ENCODE measurements around the gene ACVR1B.

Gene ACVR1B

GRCh38 chr12:52026263-52026662 lies 74.8 kb downstream of the ACVR1B start:
- Histone ChIP-seq H3K4me1 (ENCODE audit: control insufficient read depth, insufficient read depth, low read depth, low read length) (peaks cover 23% of the 10 kb centered on the region), H3K23ac (ENCODE audit: low read length in 2 of 2) (no peak overlapping the region), H3K27ac (ENCODE audit: low read length, poor library complexity, severe bottlenecking) (no peak overlapping the region), H3K18ac (ENCODE audit: low read depth in 1 of 2, low read length in 2 of 2) (no peak overlapping the region), H2BK15ac (ENCODE audit: low read depth, poor library complexity, severe bottlenecking) (no peak overlapping the region), H3K9me3 (ENCODE audit: control insufficient read depth, low read length) (no peaks in the 10 kb centered on the region), H3K4me3 (ENCODE audit: insufficient read depth in 1 of 2, low read depth in 1 of 2, low read length in 2 of 2) (no peak overlapping the region), H4K91ac (ENCODE audit: low read length) (no peak overlapping the region), H2AFZ (ENCODE audit: low read depth, low read length) (no peak overlapping the region), H3K36me3 (ENCODE audit: control insufficient read depth in 1 of 2, insufficient read depth in 2 of 2, low read depth in 1 of 2, low read length in 2 of 2) (no peaks in the 10 kb centered on the region), H3K27me3 (ENCODE audit: control insufficient read depth in 1 of 2, insufficient read depth in 1 of 2, low read length in 2 of 2) (peaks cover 0 to 13% of the 10 kb centered on the region in 2 experiments), H4K8ac (ENCODE audit: low read length) (no peak overlapping the region), H3K9ac (ENCODE audit: low read length) (peak overlapping the region; percentile 83), H2BK5ac (ENCODE audit: low read depth, low read length, poor library complexity, severe bottlenecking) (no peak overlapping the region), H2BK120ac (ENCODE audit: low read depth, low read length) (no peak overlapping the region), H3K4ac (ENCODE audit: low read depth in 1 of 2, low read length in 2 of 2) (no peak overlapping the region), H2AK5ac (ENCODE audit: low read length, severe bottlenecking) (no peak overlapping the region), H3K14ac (ENCODE audit: low read length in 2 of 2) (no peak overlapping the region), H3K4me2 (ENCODE audit: low read length, poor library complexity, severe bottlenecking) (no peak overlapping the region), H2BK12ac (ENCODE audit: low read length in 2 of 2) (no peak overlapping the region), H3K79me1 (replicated peaks; ENCODE audit: low read length, poor library complexity, severe bottlenecking) (no peaks in the 10 kb centered on the region)
- 85% methylated on average over 5 of the region's 5 CpGs for WGBS
- peak; percentile 75 for DNase-seq

GRCh38 chr12:52027085-52027843 lies 75.8 kb downstream of the ACVR1B start:
- Histone ChIP-seq H3K14ac (ENCODE audit: low read length in 2 of 2) (no peak overlapping the region), H3K4me2 (ENCODE audit: low read length, poor library complexity, severe bottlenecking) (no peak overlapping the region), H2BK5ac (ENCODE audit: low read depth, low read length, poor library complexity, severe bottlenecking) (no peak overlapping the region), H3K9me3 (ENCODE audit: control insufficient read depth, low read length) (no peaks in the 10 kb centered on the region), H2AFZ (ENCODE audit: low read depth, low read length) (no peak overlapping the region), H2BK12ac (ENCODE audit: low read length in 2 of 2) (peak overlapping the region in 1 of 2 experiments; percentile 3), H3K4me3 (ENCODE audit: insufficient read depth in 1 of 2, low read depth in 1 of 2, low read length in 2 of 2) (no peak overlapping the region), H3K18ac (ENCODE audit: low read depth in 1 of 2, low read length in 2 of 2) (peak overlapping the region in 1 of 2 experiments; percentile 14), H4K91ac (ENCODE audit: low read length) (no peak overlapping the region), H3K27ac (ENCODE audit: low read length, poor library complexity, severe bottlenecking) (no peak overlapping the region), H3K36me3 (ENCODE audit: control insufficient read depth in 1 of 2, insufficient read depth in 2 of 2, low read depth in 1 of 2, low read length in 2 of 2) (no peaks in the 10 kb centered on the region), H3K4ac (ENCODE audit: low read depth in 1 of 2, low read length in 2 of 2) (peak overlapping the region in 1 of 2 experiments; percentile 1), H3K27me3 (ENCODE audit: control insufficient read depth in 1 of 2, insufficient read depth in 1 of 2, low read length in 2 of 2) (peaks cover 0 to 12% of the 10 kb centered on the region in 2 experiments), H2BK120ac (ENCODE audit: low read depth, low read length) (no peak overlapping the region), H3K23ac (ENCODE audit: low read length in 2 of 2) (no peak overlapping the region), H4K8ac (ENCODE audit: low read length) (no peak overlapping the region), H3K9ac (ENCODE audit: low read length) (no peak overlapping the region), H3K4me1 (ENCODE audit: control insufficient read depth, insufficient read depth, low read depth, low read length) (peaks cover 25% of the 10 kb centered on the region), H2BK15ac (ENCODE audit: low read depth, poor library complexity, severe bottlenecking) (peak overlapping the region; percentile 21), H2AK5ac (ENCODE audit: low read length, severe bottlenecking) (no peak overlapping the region), H3K79me1 (replicated peaks; ENCODE audit: low read length, poor library complexity, severe bottlenecking) (no peaks in the 10 kb centered on the region)
- DNase-seq: peak; percentile 44
- 59% methylated on average over 12 of the region's 12 CpGs for WGBS

DNA sequence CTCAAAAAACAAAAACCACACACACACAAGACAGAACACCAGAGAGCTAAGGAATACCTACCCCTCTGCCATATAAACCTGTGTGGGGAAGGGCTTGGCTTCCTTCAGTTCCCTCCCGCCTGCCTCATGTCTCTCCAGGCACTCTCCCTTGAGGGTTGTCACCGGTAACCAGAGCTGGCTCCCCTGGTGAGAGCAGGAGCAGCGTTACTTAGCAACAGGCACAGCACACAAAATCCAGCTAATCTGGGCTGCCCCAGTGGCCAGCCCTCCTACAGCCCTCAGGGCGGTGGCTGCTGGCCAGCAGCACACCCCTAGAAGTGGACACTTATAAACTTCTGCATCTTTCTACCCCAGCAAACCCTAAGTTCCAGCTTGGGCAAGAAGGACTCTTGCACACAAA lies 78.2 kb downstream of the ACVR1B start:
- Histone ChIP-seq H3K23ac (ENCODE audit: low read length in 2 of 2) (no peak overlapping the region), H3K4me1 (ENCODE audit: control insufficient read depth, insufficient read depth, low read depth, low read length) (peaks cover 17% of the 10 kb centered on the region), H2BK120ac (ENCODE audit: low read depth, low read length) (no peak overlapping the region), H3K9me3 (ENCODE audit: control insufficient read depth, low read length) (no peaks in the 10 kb centered on the region), H3K4ac (ENCODE audit: low read depth in 1 of 2, low read length in 2 of 2) (no peak overlapping the region), H2AK5ac (ENCODE audit: low read length, severe bottlenecking) (no peak overlapping the region), H3K4me2 (ENCODE audit: low read length, poor library complexity, severe bottlenecking) (no peak overlapping the region), H3K9ac (ENCODE audit: low read length) (no peak overlapping the region), H3K18ac (ENCODE audit: low read depth in 1 of 2, low read length in 2 of 2) (no peak overlapping the region), H2BK15ac (ENCODE audit: low read depth, poor library complexity, severe bottlenecking) (no peak overlapping the region), H2AFZ (ENCODE audit: low read depth, low read length) (no peak overlapping the region), H4K91ac (ENCODE audit: low read length) (no peak overlapping the region), H3K27me3 (ENCODE audit: control insufficient read depth in 1 of 2, insufficient read depth in 1 of 2, low read length in 2 of 2) (peaks cover 1 to 11% of the 10 kb centered on the region in 2 experiments), H4K8ac (ENCODE audit: low read length) (no peak overlapping the region), H3K27ac (ENCODE audit: low read length, poor library complexity, severe bottlenecking) (no peak overlapping the region), H3K36me3 (ENCODE audit: control insufficient read depth in 1 of 2, insufficient read depth in 2 of 2, low read depth in 1 of 2, low read length in 2 of 2) (no peaks in the 10 kb centered on the region), H2BK5ac (ENCODE audit: low read depth, low read length, poor library complexity, severe bottlenecking) (no peak overlapping the region), H3K79me1 (replicated peaks; ENCODE audit: low read length, poor library complexity, severe bottlenecking) (no peaks in the 10 kb centered on the region), H3K4me3 (ENCODE audit: insufficient read depth in 1 of 2, low read depth in 1 of 2, low read length in 2 of 2) (no peak overlapping the region), H2BK12ac (ENCODE audit: low read length in 2 of 2) (no peak overlapping the region), H3K14ac (ENCODE audit: low read length in 2 of 2) (no peak overlapping the region)
- DNase-seq: peak; percentile 85
- 7% methylated on average over 4 of the region's 4 CpGs for WGBS

DNA sequence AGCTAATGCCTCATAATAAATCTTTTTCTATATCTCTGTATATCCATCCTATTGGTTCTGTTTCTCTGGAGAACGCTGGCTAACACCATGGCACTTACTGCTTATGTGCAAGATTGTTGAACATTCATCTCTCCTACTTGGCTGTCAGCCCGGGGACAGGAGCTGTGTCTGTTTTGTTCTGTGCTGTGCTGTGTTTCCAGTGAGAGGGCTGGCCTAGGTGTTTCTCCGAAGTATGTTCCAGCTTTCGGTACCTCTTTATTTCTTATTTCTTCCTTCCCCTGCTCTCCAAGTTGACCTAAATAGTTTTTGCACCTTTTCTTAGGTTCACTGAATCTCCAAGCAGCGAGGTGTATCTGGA lies 80.9 kb downstream of the ACVR1B start:
- H3K4me2 ChIP-seq (ENCODE audit: low read length, poor library complexity, severe bottlenecking): peak overlapping the region; percentile 87
- peaks cover 17% of the 10 kb centered on the region for H3K4me1 ChIP-seq (ENCODE audit: control insufficient read depth, insufficient read depth, low read depth, low read length)
- H2AFZ ChIP-seq (ENCODE audit: low read depth, low read length): no peak overlapping the region
- no peak overlapping the region for H2BK15ac ChIP-seq (ENCODE audit: low read depth, poor library complexity, severe bottlenecking)
- no peaks in the 10 kb centered on the region for H3K79me1 ChIP-seq (replicated peaks; ENCODE audit: low read length, poor library complexity, severe bottlenecking)
- peak overlapping the region in 1 of 2 experiments; percentile 0 for H3K4ac ChIP-seq (ENCODE audit: low read depth in 1 of 2, low read length in 2 of 2)
- no peak overlapping the region for H3K27ac ChIP-seq (ENCODE audit: low read length, poor library complexity, severe bottlenecking)
- H3K14ac ChIP-seq (ENCODE audit: low read length in 2 of 2): no peak overlapping the region
- H3K36me3 ChIP-seq (ENCODE audit: control insufficient read depth in 1 of 2, insufficient read depth in 2 of 2, low read depth in 1 of 2, low read length in 2 of 2): no peaks in the 10 kb centered on the region
- H2BK5ac ChIP-seq (ENCODE audit: low read depth, low read length, poor library complexity, severe bottlenecking): no peak overlapping the region
- no peak overlapping the region for H2BK12ac ChIP-seq (ENCODE audit: low read length in 2 of 2)
- H4K8ac ChIP-seq (ENCODE audit: low read length): no peak overlapping the region
- DNase-seq: peak; percentile 83
- peaks cover 10 to 11% of the 10 kb centered on the region in 2 experiments for H3K27me3 ChIP-seq (ENCODE audit: control insufficient read depth in 1 of 2, insufficient read depth in 1 of 2, low read length in 2 of 2)
- 23% methylated on average over 5 of the region's 5 CpGs for WGBS
- no peak overlapping the region for H3K18ac ChIP-seq (ENCODE audit: low read depth in 1 of 2, low read length in 2 of 2)
- no peak overlapping the region for H4K91ac ChIP-seq (ENCODE audit: low read length)
- H3K9ac ChIP-seq (ENCODE audit: low read length): peak overlapping the region; percentile 88
- H3K9me3 ChIP-seq (ENCODE audit: control insufficient read depth, low read length): no peaks in the 10 kb centered on the region
- no peak overlapping the region for H2AK5ac ChIP-seq (ENCODE audit: low read length, severe bottlenecking)
- no peak overlapping the region for H3K23ac ChIP-seq (ENCODE audit: low read length in 2 of 2)
- no peak overlapping the region for H2BK120ac ChIP-seq (ENCODE audit: low read depth, low read length)
- H3K4me3 ChIP-seq (ENCODE audit: insufficient read depth in 1 of 2, low read depth in 1 of 2, low read length in 2 of 2): peak overlapping the region in 1 of 2 experiments; percentile 76

Measured in mesenchymal stem cell (in vitro differentiated cells and primary cell).